GM19025 (cell line): ENCODE measurements around the gene BICC1.
"Not testable (repeated sequence)": the region's sequence is repeated elsewhere in the genome, so short reads cannot be mapped to it uniquely, and the experiment has no call there.

Experiments
- ATAC-seq: cut with Tn5 transposase; IDR thresholded peaks from one replicate; pipeline ENCODE4 v1.9.1; 2021; ENCODE audit warnings: mild to moderate bottlenecking, low read depth, moderate library complexity; ENCODE audit not compliant: unreplicated experiment

The BICC1 gene

DNA sequence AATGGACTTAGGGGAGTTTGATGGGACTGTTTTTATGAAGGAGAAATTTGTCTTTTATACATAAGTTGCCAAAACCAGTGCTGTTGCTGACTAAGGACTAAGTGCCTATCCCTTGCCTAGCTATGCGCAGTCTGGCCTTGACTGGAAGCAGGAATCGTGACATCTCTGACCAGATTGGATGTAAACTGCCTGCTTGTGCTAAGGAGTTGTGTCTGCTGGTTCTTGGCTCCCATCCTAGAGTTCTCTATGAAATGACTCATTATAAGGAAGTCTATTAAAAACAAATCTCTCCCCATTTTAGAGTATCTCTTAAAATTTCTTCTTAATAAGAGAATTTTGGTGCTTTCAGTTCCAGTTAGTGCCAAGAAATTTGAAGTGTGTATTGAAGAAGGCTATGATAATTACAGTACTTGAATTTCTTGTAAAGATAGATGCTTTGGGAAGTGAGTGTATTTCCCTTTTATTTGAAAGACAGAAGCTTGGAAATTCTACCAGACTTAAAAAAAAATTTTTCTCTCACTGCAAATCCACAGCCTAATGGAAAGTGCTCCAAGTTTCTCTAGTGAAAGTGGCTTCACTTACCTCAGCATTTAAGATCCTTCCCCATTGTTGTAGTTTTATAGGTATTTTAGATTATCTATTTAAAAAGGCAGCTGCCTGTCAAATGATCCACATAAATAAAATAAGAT lies 77.6 kb downstream of the BICC1 start:
- ATAC-seq = no peak

DNA sequence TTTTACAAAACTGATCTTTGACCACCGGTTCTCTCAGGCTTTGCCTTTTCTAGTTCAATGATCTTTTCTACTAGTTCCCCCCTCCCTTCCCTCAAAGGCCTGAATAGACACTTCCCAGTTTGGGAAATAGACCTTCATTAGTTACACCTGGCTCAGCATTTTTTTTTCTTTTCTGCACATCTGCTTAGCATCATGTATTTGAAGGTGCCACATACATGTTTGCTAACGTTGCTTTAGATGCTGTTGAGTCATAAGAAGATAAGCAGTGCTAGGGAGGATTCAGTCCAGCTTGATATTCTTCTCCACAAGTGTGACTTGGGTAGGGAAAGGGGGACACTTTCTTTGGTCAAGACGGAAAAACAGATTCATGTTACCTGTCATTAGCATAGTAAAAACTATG lies 78.3 kb downstream of the BICC1 start:
- ATAC-seq = no peak

DNA sequence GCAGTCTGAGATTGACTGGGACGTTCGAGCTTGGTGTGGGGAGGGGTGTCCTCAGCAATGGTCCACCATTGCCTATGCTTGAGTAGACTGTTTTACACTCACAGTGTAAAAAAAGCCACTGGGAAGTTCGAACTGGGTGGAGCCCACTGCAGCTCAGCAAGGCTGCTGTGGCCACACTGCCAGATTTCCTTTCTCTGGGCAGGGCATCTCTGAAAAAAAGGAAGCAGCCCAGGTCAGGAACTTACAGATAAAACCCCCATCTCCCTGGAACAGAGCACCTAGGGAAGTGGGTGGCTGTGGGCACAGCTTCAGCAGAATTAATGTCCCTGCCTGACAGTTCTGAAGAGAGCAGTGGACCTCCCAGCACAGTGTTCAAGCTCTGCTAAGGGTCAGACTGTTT lies 80.3 kb downstream of the BICC1 start:
- no peak for ATAC-seq

- ATAC-seq = not testable (repeated sequence)
Measured at GRCh38 chr10:58597211-58597610, 84.5 kb downstream of the BICC1 start.

GRCh38 chr10:58599927-58600553 lies 87.4 kb downstream of the BICC1 start:
- no peak for ATAC-seq

DNA sequence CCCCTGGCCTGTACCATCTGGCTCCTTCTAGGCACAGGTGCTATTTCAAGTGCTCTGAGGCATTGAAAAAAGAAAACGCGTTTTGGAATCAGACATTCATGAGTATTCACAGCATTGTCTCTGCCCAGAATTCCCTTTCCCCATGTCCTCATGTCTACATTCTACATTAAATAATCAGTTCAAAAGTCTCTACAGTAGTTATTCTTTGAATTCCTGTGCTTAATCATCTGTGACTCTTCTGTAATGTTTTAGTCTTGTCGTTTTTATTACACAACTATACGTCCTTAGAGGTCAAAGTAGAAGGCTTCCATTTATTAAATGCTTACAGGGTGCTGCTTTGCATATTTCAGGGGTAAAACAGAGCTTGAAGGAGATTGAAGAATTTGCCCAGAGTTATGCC lies 95.7 kb downstream of the BICC1 start:
- ATAC-seq = no peak

DNA sequence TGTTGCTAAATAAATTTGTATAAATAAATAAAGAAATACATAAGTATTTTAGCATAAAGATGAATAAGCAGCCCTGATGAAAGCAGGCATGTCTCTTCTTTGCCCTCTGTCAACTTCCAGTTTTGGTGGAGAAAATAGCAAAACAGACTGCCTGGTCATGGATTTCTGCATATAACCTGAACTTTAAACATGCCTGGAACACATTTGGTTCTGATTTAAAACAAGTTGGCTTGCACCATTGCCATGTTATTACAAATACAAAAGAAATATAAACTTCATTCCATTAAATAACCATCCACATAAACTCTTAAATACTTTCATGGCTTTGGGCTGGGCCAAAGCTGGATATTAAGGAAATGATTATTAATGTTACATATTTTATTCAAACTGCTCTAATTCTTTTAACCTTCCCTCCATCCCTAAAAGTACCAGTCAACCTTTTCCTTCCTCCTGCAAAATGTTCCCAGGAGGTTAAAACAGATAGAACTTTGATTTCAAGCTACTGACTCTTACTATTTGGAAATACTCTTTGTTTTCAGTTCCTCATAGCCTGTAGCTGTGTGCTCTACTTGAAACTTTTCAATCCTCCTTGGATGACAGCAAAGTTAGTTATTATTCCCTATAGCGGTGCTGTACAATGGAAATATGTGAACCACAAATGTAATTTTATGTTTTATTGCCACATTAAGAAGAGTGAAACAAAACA lies 96.3 kb downstream of the BICC1 start:
- no peak for ATAC-seq

DNA sequence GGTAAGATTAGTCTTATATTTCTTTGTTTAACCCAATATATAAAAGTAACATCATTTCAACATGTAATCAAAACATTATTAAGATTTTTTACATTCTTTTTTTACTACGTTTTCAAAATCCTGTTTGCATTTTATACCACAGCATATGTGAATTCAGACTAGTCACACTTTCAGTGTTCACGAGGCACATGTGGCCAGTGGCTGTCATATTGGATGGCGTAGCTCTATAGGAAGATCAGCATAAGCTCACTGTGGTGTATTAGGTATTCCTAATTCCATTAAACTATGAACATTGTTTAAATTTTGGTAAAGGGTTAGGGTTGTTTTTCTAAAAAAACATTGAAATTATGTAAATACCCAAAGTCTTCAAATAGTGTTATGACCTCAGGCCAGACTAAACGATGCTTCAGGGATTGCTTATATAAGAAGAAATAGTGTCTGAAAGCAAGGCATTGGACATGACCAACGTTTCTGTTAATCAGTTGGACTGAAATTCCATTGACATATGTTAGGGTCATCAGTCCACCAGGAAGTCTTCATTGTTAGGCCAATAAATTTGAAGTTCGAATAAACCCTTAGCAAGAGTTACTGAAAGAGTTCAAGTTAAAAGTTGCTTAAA lies 97.0 kb downstream of the BICC1 start:
- ATAC-seq = no peak

DNA sequence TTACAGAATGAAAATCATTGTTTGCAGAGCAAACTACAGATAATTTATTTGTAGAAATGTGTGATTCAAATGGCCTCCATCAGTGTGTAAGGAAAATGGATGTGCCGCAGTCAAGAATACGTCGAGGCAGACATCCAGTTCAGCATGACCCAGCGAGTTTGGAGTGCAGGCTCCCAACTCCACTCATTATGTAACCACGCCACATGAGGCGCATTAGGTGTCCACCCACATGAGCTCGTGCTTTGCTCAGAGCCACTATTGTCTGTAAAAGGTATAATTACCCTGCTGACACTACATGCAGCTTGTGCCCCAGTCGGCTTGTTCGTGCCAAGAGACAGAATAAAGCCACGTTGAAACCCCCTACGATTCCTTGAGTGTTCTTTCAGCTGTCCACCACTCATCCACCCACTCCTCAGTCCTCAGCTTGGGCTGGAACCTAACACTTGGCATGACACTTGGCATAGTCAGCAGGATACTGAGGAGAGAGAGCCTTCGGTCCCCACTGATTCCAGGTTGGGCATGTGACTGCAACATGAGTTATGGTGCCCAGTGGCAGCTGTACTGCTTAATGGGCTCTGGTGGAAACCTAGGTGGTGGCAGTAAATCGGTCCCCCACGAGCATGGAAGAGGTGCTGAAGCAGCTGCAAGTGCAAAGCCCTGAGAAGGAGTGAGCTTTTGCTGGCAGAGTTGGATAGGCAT lies 102.7 kb downstream of the BICC1 start:
- ATAC-seq = no peak

GRCh38 chr10:58618158-58618676 lies 105.5 kb downstream of the BICC1 start:
- no peak for ATAC-seq

- no peak for ATAC-seq
Measured at GRCh38 chr10:58621379-58622077, 108.9 kb downstream of the BICC1 start.

GRCh38 chr10:58622246-58622645 lies 109.6 kb downstream of the BICC1 start:
- no peak for ATAC-seq

GRCh38 chr10:58625070-58625469 lies 112.4 kb downstream of the BICC1 start:
- ATAC-seq = no peak

DNA sequence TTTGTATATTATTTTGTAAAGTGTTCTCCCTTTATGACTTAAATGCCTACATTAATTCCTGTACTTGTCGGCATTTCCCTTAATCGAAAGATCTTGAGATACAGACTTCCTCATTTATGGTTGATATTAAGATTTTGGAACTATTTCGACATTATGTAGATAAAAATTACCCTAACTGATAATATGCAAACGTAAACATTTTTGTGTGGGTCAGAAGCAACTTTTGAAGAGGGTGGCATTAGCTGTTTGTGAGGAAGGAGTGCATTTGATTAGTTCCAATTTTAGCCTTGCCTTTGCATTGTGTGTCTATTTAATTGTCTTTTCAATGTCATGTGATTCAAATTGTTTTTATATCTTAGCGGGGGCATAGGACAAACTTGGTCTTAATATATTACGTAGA lies 114.7 kb downstream of the BICC1 start:
- no peak for ATAC-seq

- no peak for ATAC-seq
Measured at GRCh38 chr10:58631715-58632114, 119.0 kb downstream of the BICC1 start.

- ATAC-seq = no peak
Measured at GRCh38 chr10:58632216-58632615, 119.5 kb downstream of the BICC1 start.

GRCh38 chr10:58637352-58637751 lies 124.7 kb downstream of the BICC1 start:
- no peak for ATAC-seq

GRCh38 chr10:58638388-58638787 lies 125.7 kb downstream of the BICC1 start:
- ATAC-seq = no peak

DNA sequence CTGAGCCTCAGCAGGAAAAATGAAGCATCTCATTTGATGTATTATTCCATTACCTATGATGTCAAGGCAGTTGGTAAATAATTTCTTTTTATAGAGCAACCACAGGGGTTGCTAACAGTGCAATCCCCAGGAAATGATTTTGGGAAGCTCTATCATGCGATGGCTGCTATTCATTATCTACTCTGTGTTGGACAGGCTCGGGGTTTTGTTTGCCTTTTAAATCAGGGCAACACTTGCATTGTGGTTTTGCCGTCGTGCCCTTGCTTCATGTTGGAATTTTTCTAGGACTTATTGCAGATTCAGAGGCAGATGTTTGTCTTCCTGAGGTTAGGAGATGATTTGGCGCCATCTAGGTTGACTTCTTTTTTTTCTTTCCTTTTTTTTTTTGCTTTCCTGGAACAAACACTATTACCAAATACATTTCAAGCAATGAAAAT lies 128.4 kb downstream of the BICC1 start:
- ATAC-seq = no peak

- no peak for ATAC-seq
Measured at GRCh38 chr10:58641708-58642107, 129.0 kb downstream of the BICC1 start.
